GM19395 (cell line): Measurements from ENCODE around the gene UBAP2L.
"Not testable (repeated sequence)": the region's sequence is repeated elsewhere in the genome, so short reads cannot be mapped to it uniquely, and the experiment has no call there.

Experiments used
- ATAC-seq: cut with Tn5 transposase; IDR thresholded peaks from one replicate; pipeline ENCODE4 v1.9.1; 2021; ENCODE audit warnings: mild to moderate bottlenecking, moderate library complexity; ENCODE audit not compliant: unreplicated experiment

Gene UBAP2L

GRCh38 chr1:154198756-154199562, 21.8 kb upstream of the UBAP2L start:
- ATAC-seq: no peak

- no peak for ATAC-seq
These were observed 21.2 kb upstream of the UBAP2L start for GRCh38 chr1:154199563-154199879.

GRCh38 chr1:154205778-154206177, 15.0 kb upstream of the UBAP2L start:
- not testable (repeated sequence) for ATAC-seq

GRCh38 chr1:154206196-154206595, 14.6 kb upstream of the UBAP2L start, which contains the start of gene CFAP141:
Gene CFAP141, minus strand, starts transcription at chr1:154206333. Its CDS starts 26 bp downstream, at chr1:154206307.
- no peak for ATAC-seq

GRCh38 chr1:154207262-154207661, 13.5 kb upstream of the UBAP2L start:
- no peak for ATAC-seq

GRCh38 chr1:154208677-154209388, 11.9 kb upstream of the UBAP2L start:
- no peak for ATAC-seq

GRCh38 chr1:154212083-154212482, 8.7 kb upstream of the UBAP2L start:
- no peak for ATAC-seq

GRCh38 chr1:154213274-154213673, 7.5 kb upstream of the UBAP2L start:
- no peak for ATAC-seq

- ATAC-seq: no peak
These were observed 2.2 kb upstream of the UBAP2L start for GRCh38 chr1:154218545-154218944.

- no peak for ATAC-seq
These were observed 1.2 kb upstream of the UBAP2L start for GRCh38 chr1:154219541-154219940.

GRCh38 chr1:154220970-154221277, 169 bp downstream of the UBAP2L start:
- ATAC-seq: peak; percentile 15

GRCh38 chr1:154221278-154222001, 685 bp downstream of the UBAP2L start:
- peak; percentile 19 for ATAC-seq

GRCh38 chr1:154222518-154222917, 1.8 kb downstream of the UBAP2L start:
- ATAC-seq: no peak

GRCh38 chr1:154222918-154223317, 2.2 kb downstream of the UBAP2L start:
- no peak for ATAC-seq

- no peak for ATAC-seq
These were observed 2.9 kb downstream of the UBAP2L start for GRCh38 chr1:154223621-154224020.

GRCh38 chr1:154225370-154225769, 4.6 kb downstream of the UBAP2L start:
- ATAC-seq: no peak

GRCh38 chr1:154231112-154231511, 10.4 kb downstream of the UBAP2L start:
- ATAC-seq: not testable (repeated sequence)

GRCh38 chr1:154233127-154233526, 12.4 kb downstream of the UBAP2L start:
- ATAC-seq: not testable (repeated sequence)

GRCh38 chr1:154236855-154237254, 16.1 kb downstream of the UBAP2L start:
- no peak for ATAC-seq

GRCh38 chr1:154237435-154237834, 16.7 kb downstream of the UBAP2L start:
- ATAC-seq: no peak

- ATAC-seq: no peak
These were observed 17.2 kb downstream of the UBAP2L start for GRCh38 chr1:154237880-154238506.
